Left colon (tissue), 2 donors: ENCODE results near the gene PHACTR3. TPM values are rescaled to one million over a fixed set of nuclear protein-coding genes. Genes with fewer than 3 reads are reported as not detected.
"Not testable (repeated sequence)": the region's sequence is repeated elsewhere in the genome, so short reads cannot be mapped to it uniquely, and the experiment has no call there.

ENCODE experiments used
- ATAC-seq: fragments of 200-7000 bp; cut with Tn5 transposase; one replicate; pipeline ENCODE4 v1.9.1; 2020; ENCODE audit warnings: mild to moderate bottlenecking, moderate library complexity
- DNase-seq, 2 donors: peaks; one replicate each; pipeline ENCODE4 v3.0.0-alpha.2; 2020
- intact Hi-C, 2 donors: fragments of 100-400 bp; cut with DNase I in 1 of 2; cut with micrococcal nuclease in 1 of 2; formaldehyde crosslinking; loops; one replicate each; pipeline versions ENCODE4 v1.11.2 to v1.14.0; 2022; cut with DNase I, micrococcal nuclease
- total RNA-seq, 2 donors: library from RNA; stranded (reverse); fragmentation: NEBNext Ultra II Directional; extraction: Animal tissue kit (Norgen Biotek cat#: 25700); gene quantifications; one replicate each; pipeline ENCODE4 v1.2.1, GENCODE V29; 2021
- donor health status: DM: no; HTN: no; CAD: no.
- donor health status: DM: yes; HTN: yes; CAD: no.

Gene PHACTR3
- total RNA-seq, 2 donors from 2014 or later = 0.47 to 5.5 TPM

DNA sequence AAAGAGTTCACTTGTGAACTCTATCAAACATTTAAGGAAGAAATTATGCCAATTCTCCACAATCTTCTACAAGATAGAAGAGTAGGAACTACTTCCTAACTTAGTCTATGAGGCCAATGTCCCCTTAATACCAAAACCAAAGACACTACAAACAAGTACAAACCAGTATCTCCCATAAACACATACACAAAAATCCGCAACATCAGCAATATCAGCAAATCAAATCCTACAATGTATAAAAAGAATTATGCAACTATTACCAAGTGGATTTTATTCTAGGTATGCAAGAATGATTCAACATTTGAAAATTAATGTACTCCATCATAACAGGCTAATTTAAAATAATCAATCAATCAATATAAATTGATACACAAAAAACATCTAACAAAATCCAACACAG lies 283.7 kb downstream of the PHACTR3 start:
- no peak for DNase-seq
- intact Hi-C loops = no loop called here
- no peak for ATAC-seq

DNA sequence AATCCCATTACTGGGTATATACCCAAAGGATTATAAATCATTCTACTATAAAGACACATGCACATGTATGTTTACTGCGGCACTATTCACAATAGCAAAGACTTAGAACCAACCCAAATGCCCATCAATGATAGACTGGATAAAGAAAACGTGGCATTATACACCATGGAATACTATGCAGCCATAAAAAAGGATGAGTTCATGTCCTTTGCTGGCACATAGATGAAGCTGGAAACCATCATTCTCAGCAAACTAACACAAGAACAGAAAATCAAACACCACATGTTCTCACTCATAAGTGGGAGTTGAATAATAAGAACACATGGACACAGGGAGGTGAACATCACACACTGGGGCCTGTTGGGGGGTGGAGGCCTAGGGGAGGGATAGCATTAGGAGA lies 285.7 kb downstream of the PHACTR3 start:
- ATAC-seq, DNase-seq, intact Hi-C loops: not testable (repeated sequence)

DNA sequence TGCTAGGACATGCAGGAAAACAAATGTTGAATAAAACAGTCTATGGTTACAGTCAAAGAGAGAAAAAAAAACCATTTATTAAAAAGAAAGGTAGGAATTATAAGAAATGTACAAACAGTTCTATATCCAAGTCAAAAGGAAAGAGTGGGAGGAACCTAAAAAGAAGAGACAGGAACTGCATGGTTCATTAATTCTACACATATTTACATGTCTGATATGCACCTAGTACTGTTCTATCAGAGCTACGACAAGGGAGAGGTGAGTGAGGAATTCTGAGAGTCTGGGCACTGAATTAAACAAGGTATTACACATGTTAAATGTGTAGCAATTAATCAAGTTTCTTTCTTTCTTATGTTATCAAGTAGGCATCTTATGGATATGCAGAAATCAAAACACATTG lies 287.2 kb downstream of the PHACTR3 start:
- DNase-seq = no peak
- intact Hi-C loops = no loop called here
- no peak for ATAC-seq

DNA sequence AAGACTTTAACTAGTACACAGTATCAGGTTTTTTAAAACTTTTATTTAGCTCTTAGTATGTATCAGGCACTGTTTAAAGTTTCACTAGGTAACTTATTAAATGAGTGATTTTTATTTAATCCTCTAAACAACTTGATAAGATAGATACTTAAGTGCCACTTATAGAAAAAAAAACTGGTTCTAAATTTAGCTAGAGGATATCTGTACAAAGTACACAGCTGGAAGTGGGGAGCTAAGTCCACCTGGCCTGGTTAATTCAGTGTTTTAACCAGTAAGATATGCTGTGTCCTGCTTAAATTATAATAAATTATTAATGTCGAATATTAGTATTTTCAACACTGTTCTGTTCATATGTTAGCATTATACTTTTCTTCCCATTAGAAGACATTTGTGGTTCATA lies 291.6 kb downstream of the PHACTR3 start:
- intact Hi-C loops = no loop called here
- DNase-seq = no peak

More for the DNA sequence above, 291.6 kb downstream of the PHACTR3 start:
- ATAC-seq = no peak
